ENCODE data around the gene NCL.
A peak's percentile ranks its signal among the peaks of the same experiment; 100 is the strongest.
"Not testable (repeated sequence)": the region's sequence is repeated elsewhere in the genome, so short reads cannot be mapped to it uniquely, and the experiment has no call there.

Gene NCL

DNA sequence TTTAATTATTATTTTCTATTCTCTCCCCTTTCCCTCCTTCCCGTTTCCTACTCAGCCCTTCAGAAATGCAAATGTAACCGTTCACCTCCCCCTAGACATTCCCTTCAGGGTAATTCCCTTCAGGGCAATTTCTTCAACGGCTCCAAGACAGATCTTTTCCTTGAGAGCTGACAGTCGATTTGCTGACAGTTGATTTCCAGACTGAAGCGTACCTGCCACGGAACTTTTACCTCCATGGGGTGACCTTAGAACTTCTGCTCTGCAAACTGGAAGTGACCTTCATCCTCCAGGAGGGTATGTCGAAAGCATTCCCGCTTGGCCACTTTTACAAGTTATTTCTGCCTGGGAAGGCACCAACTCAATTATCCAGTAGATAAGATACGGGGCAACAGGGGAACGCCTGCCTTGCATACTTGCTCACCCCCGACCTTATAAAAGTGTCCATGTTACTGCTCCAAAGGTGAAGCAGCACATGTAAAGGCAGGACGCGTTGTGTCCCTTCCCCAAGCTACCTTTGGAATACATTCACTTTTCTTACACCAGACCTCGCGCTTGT, 50.3 kb downstream of the NCL start:
- TF ChIP-seq, protein P1, sequence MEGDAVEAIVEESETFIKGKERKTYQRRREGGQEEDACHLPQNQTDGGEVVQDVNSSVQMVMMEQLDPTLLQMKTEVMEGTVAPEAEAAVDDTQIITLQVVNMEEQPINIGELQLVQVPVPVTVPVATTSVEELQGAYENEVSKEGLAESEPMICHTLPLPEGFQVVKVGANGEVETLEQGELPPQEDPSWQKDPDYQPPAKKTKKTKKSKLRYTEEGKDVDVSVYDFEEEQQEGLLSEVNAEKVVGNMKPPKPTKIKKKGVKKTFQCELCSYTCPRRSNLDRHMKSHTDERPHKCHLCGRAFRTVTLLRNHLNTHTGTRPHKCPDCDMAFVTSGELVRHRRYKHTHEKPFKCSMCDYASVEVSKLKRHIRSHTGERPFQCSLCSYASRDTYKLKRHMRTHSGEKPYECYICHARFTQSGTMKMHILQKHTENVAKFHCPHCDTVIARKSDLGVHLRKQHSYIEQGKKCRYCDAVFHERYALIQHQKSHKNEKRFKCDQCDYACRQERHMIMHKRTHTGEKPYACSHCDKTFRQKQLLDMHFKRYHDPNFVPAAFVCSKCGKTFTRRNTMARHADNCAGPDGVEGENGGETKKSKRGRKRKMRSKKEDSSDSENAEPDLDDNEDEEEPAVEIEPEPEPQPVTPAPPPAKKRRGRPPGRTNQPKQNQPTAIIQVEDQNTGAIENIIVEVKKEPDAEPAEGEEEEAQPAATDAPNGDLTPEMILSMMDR (conservative IDR thresholded peaks at IDR 0.05): no peak
- no peak overlapping the region for H3K27ac ChIP-seq

DNA sequence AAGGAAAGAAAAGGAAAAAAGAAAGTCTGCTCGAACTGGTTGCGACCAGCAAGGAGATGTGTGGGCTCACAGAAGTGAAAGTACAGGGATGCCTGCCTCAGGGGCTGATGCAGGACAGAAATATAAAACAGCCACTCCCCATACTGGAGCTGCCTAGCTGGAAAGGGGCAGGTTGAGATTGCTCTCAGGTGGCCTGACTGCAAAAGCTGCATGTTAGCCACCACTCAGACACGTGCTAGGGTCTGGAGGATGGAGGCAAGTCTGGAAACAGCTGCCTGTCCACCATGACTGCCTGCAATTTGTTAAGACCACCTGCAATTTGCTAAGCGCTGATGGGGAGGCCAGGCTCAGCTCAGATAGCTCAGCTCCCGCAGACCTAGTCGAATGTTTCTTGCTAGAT, 50.8 kb downstream of the NCL start:
- TF ChIP-seq, protein P1 (conservative IDR thresholded peaks at IDR 0.05): no peak
- no peak overlapping the region for H3K27ac ChIP-seq

DNA sequence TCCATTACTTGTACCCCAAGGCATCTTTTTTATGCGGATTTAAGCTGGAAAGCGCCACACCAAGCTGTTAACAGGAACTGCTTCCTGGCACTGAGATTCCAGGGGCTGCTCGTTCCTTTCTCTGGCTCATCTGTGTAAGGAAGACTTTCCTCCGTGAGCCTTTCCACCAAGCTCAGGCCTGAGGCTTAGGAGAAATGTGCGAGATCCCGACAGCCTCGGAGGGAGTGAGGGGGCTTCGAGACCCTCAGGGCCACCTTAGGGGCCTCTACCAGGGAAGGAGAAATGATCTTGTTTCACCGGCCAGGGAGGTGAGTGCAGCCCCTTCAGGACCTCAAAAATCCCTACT, 51.7 kb downstream of the NCL start:
- TF ChIP-seq, protein P1 (conservative IDR thresholded peaks at IDR 0.05): peak; percentile 67
- peak overlapping the region; percentile 67; the same call in 1 of the 2 replicates for H3K27ac ChIP-seq

DNA sequence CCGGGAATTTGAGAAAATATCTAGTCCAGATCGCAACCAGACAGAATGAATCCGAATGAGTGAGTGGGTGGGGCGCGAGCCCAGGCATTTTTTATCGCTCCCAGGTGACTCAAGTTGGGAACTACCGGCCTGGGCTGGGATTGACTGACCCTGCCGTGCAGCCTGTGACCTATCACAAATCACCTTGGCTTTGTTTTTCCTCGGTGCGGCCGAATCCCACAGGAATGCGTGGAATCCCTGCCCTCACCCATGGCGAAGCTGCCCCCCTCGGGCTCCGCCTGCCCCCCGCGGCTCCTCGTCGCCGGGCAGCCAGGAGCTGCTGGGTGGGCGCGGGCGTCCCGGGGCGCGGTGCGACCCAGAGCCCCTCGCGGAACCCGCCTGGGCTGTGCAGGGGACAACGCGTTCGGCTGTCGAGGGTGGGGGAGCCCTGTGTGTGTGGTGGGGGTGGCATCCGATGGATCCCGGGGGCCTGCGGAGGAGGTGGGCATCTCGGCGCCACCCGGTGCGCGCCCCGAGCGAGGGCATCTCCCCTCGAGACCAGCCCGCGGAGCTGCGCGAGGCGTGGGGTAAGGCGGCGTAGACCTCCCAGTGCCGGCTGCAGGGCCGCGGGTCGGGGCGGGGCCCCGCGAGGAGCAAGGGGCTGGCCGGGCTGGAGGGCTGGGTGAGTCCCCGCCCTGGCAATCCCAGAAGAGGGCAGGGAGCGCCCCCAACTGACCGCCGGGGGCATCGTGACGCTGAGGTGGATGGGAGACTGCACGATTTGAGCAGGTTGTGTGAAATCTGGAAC, 52.3 kb downstream of the NCL start:
- TF ChIP-seq, protein P1 (conservative IDR thresholded peaks at IDR 0.05): peak; percentile 94
- H3K27ac ChIP-seq: peak overlapping the region; percentile 67; the same call in 1 of the 2 replicates

DNA sequence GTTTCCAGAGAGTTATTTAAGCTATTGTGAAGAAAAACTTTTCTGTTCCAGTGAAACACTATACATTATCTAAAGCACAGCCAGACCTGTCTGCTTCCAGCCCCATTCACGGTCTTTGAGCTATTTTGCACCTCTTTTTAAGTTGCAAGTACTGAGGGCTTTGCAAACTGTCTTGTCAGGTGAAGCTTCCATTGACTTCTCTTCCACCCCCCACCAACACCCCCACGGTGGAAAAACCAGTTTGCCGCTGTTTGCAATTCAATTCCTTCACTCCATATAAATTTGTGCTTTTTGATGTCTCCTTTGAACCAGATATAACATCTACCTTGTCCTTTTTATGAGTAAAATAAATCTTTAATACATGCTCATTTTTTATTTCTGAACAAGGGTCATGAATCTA, 53.0 kb downstream of the NCL start:
- H3K27ac ChIP-seq: peak overlapping the region; percentile 67; the same call in 1 of the 2 replicates
- TF ChIP-seq, protein P1 (conservative IDR thresholded peaks at IDR 0.05): no peak

DNA sequence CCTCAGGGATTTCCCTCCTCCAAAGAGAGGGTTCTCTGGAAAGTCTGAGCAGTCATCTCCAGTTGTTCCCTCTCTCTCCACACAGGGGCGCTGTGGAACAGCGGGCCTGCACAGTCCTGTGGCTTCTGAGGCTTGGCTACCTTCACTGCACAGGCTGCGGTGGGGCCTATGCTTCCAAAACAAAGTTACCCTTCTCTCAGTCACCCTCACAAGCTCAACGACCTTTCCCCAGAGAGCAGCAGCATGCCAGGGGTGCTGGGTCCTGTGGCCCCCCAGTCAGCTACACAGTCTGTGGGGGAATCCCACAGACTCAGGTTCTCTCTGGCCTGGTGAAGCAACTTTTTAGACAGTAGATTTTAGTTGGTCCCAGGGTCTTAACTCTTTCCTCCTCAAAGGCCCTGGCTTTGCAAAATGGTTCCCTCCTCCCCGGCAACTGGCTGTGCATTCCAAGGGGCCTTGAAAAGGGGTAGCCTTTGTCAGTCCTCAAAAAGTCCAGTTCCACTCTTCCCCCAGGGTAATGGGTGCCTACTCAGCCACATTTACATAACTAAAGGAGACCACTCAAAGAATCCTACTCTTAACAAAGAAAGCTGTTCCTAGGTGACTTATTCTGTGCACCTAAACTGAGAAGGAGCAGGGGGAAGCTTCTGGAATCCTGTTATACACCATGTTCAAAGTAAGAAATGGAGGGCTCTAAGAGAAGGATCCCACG, 53.8 kb downstream of the NCL start:
- TF ChIP-seq, protein P1 (conservative IDR thresholded peaks at IDR 0.05): peak; percentile 26
- H3K27ac ChIP-seq: no peak overlapping the region

DNA sequence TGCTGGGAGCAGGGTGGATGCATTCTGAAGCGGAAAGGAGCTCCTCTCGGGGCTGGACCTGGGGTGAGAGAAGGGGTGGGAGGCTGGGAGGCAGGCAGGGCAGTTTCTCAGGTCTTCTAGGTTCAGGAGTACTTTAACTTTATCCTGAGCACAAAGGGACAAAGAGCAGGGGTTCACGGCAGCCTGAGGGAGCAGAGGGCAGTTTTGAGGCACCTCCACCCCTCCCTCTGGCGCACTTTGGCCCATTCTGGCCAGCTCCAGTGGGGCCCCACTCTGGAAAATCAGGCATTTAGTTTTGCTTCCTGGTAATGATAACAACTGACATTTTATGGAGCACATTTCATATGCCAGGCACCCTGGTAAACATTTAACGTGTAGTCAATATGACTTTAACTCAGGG, 54.5 kb downstream of the NCL start:
- no peak overlapping the region for H3K27ac ChIP-seq
- TF ChIP-seq, protein P1 (conservative IDR thresholded peaks at IDR 0.05): no peak

DNA sequence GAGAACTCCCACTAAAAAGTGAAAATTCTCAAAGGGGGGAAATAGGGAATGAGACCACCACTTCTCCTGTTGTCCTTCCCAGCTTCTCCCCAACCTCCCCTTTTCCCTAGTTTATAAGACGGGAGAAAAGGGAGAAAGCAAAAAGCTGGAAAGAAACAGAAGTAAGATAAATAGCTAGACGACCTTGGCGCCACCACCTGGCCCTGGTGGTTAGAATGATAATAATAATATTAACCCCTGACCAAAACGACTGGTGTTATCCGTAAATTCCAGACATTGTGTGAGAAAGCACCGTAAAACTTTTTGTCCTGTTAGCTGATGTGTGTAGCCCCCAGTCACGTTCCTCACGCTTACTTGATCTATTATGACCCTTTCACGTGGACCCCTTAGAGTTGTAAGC, 56.0 kb downstream of the NCL start:
- not testable (repeated sequence) for H3K27ac ChIP-seq

DNA sequence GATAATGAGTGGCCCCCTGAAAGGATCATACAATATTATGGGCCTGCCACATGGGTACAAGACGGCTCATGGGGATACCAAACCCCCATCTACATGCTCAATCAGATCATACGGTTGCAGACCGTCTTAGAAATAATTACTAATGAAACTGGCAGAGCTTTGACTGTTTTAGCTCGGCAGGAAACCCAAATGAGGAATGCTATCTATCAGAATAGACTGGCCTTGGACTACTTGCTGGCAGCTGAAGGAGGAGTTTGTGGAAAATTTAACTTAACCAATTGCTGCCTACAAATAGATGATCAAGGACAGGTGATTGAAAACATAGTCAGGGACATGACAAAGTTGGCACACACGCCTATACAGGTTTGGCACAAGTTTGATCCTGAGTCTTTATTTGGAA, 56.6 kb downstream of the NCL start:
- H3K27ac ChIP-seq: not testable (repeated sequence)

Data from VCaP (cell line).